ENCODE measurements around the gene SNORC. TPM values are rescaled to one million over a fixed set of nuclear protein-coding genes. Genes with fewer than 3 reads are reported as not detected.
"Not testable (repeated sequence)": the region's sequence is repeated elsewhere in the genome, so short reads cannot be mapped to it uniquely, and the experiment has no call there.

SNORC gene
- total RNA-seq, 1 experiment from 2014 or later, result 4.3 TPM

DNA sequence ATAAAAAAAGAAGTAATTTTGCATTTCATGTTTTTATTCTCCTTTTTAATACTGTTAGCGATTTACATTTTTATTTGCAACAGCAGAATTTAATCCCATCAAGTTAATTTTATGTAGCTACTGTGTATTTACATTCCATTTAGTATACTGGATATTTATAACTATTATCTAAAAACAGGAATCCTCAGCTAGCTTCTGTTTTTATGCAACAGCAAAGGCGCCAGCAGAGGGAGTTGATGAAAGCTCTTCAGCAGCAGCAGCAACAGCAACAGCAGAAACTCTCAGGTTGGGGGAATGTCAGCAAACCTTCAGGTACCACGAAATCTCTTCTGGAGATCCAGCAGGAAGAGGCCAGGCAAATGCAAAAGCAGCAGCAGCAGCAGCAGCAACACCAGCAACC, 26.2 kb upstream of the SNORC start:
- Mint-ChIP-seq H3K36me3 (ENCODE audit: insufficient read depth, unreplicated experiment) (peaks cover 70% of the 10 kb centered on the region), H3K4me1 (ENCODE audit: low read depth, unreplicated experiment) (no peaks in the 10 kb centered on the region), H3K27me3 (ENCODE audit: insufficient read depth, unreplicated experiment) (no peaks in the 10 kb centered on the region), H3K27ac (ENCODE audit: unreplicated experiment) (no peak overlapping the region), H3K4me3 (ENCODE audit: unreplicated experiment) (no peak overlapping the region), H3K9me3 (ENCODE audit: unreplicated experiment) (no peaks in the 10 kb centered on the region)
- Histone ChIP-seq H3K4me3 (ENCODE audit: low read depth, low read length) (no peak overlapping the region), H3K36me3 (ENCODE audit: control insufficient read depth, insufficient read depth, low read length) (no peaks in the 10 kb centered on the region), H3K27me3 (replicated peaks; ENCODE audit: control insufficient read depth, insufficient read depth, low read length) (no peaks in the 10 kb centered on the region), H3K4me1 (no peaks in the 10 kb centered on the region; the same call in 1 of the 2 replicates), H3K9me3 (no peaks in the 10 kb centered on the region)
- ChIA-PET POLR2A (no interaction called here), CTCF (interaction anchor here (0.7 kb wide), 1 partner anchor 14 kb away, joined by 3 read pairs; no protein-coding TSS in a partner anchor)
- intact Hi-C loops (cut with micrococcal nuclease; ENCODE audit: unreplicated experiment), result no loop called here
- BruUV-seq (replicated peaks), result no TSS peak
- TF ChIP-seq, protein P1, sequence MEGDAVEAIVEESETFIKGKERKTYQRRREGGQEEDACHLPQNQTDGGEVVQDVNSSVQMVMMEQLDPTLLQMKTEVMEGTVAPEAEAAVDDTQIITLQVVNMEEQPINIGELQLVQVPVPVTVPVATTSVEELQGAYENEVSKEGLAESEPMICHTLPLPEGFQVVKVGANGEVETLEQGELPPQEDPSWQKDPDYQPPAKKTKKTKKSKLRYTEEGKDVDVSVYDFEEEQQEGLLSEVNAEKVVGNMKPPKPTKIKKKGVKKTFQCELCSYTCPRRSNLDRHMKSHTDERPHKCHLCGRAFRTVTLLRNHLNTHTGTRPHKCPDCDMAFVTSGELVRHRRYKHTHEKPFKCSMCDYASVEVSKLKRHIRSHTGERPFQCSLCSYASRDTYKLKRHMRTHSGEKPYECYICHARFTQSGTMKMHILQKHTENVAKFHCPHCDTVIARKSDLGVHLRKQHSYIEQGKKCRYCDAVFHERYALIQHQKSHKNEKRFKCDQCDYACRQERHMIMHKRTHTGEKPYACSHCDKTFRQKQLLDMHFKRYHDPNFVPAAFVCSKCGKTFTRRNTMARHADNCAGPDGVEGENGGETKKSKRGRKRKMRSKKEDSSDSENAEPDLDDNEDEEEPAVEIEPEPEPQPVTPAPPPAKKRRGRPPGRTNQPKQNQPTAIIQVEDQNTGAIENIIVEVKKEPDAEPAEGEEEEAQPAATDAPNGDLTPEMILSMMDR (IDR thresholded peaks at IDR 0.05; ENCODE audit: insufficient read depth in 1 of 2, low read depth in 1 of 2, low read length in 1 of 2, severe bottlenecking in 1 of 2, unreplicated experiment in 1 of 2), result peak in 1 of 2 experiments; percentile 17
- DNase-seq, result no peak

DNA sequence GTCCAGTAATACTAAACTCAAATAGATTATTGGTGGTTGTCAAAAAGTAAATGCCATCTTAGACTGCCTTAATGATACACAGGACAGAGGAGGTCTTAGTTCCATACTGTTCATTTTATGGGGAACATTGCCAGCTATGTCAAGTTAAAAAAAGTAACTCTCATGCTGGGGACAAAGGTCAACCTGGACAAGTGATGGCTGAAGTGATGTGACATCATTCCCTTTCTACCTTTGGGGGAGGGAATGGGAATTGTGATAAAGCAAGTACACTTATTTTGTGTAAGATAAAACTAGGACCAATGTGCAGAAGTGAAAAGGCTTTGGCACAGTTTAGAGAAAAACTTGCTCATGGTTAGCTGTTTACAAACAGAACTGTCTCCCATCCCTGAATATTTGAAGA, 24.0 kb upstream of the SNORC start:
- Histone ChIP-seq H3K27me3 (replicated peaks; ENCODE audit: control insufficient read depth, insufficient read depth, low read length) (no peaks in the 10 kb centered on the region), H3K4me1 (no peaks in the 10 kb centered on the region; the same call in 1 of the 2 replicates), H3K4me3 (ENCODE audit: low read depth, low read length) (no peak overlapping the region), H3K9me3 (no peaks in the 10 kb centered on the region), H3K36me3 (ENCODE audit: control insufficient read depth, insufficient read depth, low read length) (0 out of 2 replicates have a peak, but pooled peaks cover 2% of the 10 kb centered on the region)
- Mint-ChIP-seq H3K9me3 (ENCODE audit: unreplicated experiment) (no peaks in the 10 kb centered on the region), H3K4me3 (ENCODE audit: unreplicated experiment) (no peak overlapping the region), H3K27ac (ENCODE audit: unreplicated experiment) (no peak overlapping the region), H3K27me3 (ENCODE audit: insufficient read depth, unreplicated experiment) (no peaks in the 10 kb centered on the region), H3K36me3 (ENCODE audit: insufficient read depth, unreplicated experiment) (peaks cover 67% of the 10 kb centered on the region), H3K4me1 (ENCODE audit: low read depth, unreplicated experiment) (no peaks in the 10 kb centered on the region)
- TF ChIP-seq, protein P1 (IDR thresholded peaks at IDR 0.05; ENCODE audit: insufficient read depth in 1 of 2, low read depth in 1 of 2, low read length in 1 of 2, severe bottlenecking in 1 of 2, unreplicated experiment in 1 of 2), result no peak
- POLR2A ChIA-PET, result no interaction called here
- DNase-seq, result no peak
- intact Hi-C loops (cut with micrococcal nuclease; ENCODE audit: unreplicated experiment), result no loop called here
- CTCF ChIA-PET, result no interaction called here
- no TSS peak for BruUV-seq (replicated peaks)

DNA sequence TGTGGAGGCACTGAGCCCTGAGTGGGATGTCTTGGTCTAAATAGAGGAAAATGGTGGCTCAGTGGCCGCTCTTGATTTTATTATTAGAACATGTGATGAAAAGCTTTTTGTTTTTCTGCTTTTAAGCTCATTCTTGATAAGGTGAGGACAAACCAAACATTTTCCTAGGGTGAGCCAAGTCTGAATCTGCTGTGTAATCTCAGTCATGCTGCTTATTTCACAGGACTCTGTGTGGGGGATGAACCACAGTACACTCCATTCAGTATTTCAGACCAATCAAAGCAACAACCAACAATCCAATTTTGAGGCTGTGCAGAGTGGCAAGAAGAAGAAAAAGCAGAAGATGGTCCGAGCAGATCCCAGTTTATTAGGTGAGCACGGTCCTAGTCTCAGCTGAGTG, 20.0 kb upstream of the SNORC start:
- no peaks in the 10 kb centered on the region for H3K27me3 ChIP-seq (replicated peaks; ENCODE audit: control insufficient read depth, insufficient read depth, low read length)
- H3K36me3 Mint-ChIP-seq (ENCODE audit: insufficient read depth, unreplicated experiment), result peaks cover 53% of the 10 kb centered on the region
- ChIA-PET POLR2A (no interaction called here), CTCF (no interaction called here)
- no peak for DNase-seq
- H3K36me3 ChIP-seq (ENCODE audit: control insufficient read depth, insufficient read depth, low read length), result 0 out of 2 replicates have a peak, but pooled peaks cover 2% of the 10 kb centered on the region
- no peaks in the 10 kb centered on the region for H3K4me1 Mint-ChIP-seq (ENCODE audit: low read depth, unreplicated experiment)
- intact Hi-C loops (cut with micrococcal nuclease; ENCODE audit: unreplicated experiment), result no loop called here
- no peaks in the 10 kb centered on the region for H3K9me3 ChIP-seq
- no peak overlapping the region for H3K4me3 Mint-ChIP-seq (ENCODE audit: unreplicated experiment)
- no peaks in the 10 kb centered on the region; the same call in 1 of the 2 replicates for H3K4me1 ChIP-seq
- TF ChIP-seq, protein P1 (IDR thresholded peaks at IDR 0.05; ENCODE audit: insufficient read depth in 1 of 2, low read depth in 1 of 2, low read length in 1 of 2, severe bottlenecking in 1 of 2, unreplicated experiment in 1 of 2), result no peak
- H3K27ac Mint-ChIP-seq (ENCODE audit: unreplicated experiment), result no peak overlapping the region
- H3K27me3 Mint-ChIP-seq (ENCODE audit: insufficient read depth, unreplicated experiment), result no peaks in the 10 kb centered on the region
- H3K9me3 Mint-ChIP-seq (ENCODE audit: unreplicated experiment), result no peaks in the 10 kb centered on the region
- no TSS peak for BruUV-seq (replicated peaks)
- no peak overlapping the region for H3K4me3 ChIP-seq (ENCODE audit: low read depth, low read length)

DNA sequence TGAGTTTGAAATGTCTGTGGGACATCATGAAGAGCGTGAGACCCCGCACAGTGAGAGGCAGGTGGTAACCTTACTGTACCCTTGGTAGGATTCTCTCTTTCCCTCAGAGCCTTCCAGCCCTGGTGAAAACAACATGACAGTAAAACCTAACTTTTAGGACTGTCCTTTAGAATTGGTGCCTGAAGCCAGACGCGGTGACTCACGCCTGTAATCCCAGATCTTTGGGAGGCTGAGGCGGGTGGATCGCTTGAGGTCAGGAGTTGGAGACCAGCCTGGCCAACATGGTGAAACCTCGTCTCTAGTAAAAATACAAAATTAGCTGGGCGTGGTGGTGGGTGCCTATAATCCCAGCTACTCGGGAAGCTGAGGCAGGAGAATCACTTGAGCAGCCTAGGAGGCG, 18.0 kb upstream of the SNORC start:
- H3K36me3 Mint-ChIP-seq (ENCODE audit: insufficient read depth, unreplicated experiment), result peaks cover 60% of the 10 kb centered on the region
- H3K27me3 Mint-ChIP-seq (ENCODE audit: insufficient read depth, unreplicated experiment); POLR2A ChIA-PET; H3K9me3 ChIP-seq; H3K4me3 ChIP-seq (ENCODE audit: low read depth, low read length); CTCF ChIA-PET; H3K27me3 ChIP-seq (replicated peaks; ENCODE audit: control insufficient read depth, insufficient read depth, low read length); H3K36me3 ChIP-seq (ENCODE audit: control insufficient read depth, insufficient read depth, low read length); H3K4me1 Mint-ChIP-seq (ENCODE audit: low read depth, unreplicated experiment); H3K4me1 ChIP-seq; DNase-seq; BruUV-seq (replicated peaks); H3K9me3 Mint-ChIP-seq (ENCODE audit: unreplicated experiment); H3K27ac Mint-ChIP-seq (ENCODE audit: unreplicated experiment); H3K4me3 Mint-ChIP-seq (ENCODE audit: unreplicated experiment): not testable (repeated sequence)
- intact Hi-C loops (cut with micrococcal nuclease; ENCODE audit: unreplicated experiment), result loop anchor here (2.0 kb wide), 1 partner anchor 177 kb away; no protein-coding TSS in a partner anchor
